Natural killer cell treated with Interleukin-12 subunit alpha and Interleukin-12 subunit beta and Interleukin-15 and Interleukin-18, amount 100 ng/mL, for 72 hours (primary cell): ENCODE results near the gene LST1. TPM values are rescaled to one million over a fixed set of nuclear protein-coding genes. Genes with fewer than 3 reads are reported as not detected.
"Not testable (repeated sequence)": the region's sequence is repeated elsewhere in the genome, so short reads cannot be mapped to it uniquely, and the experiment has no call there.

Experiments used
- ATAC-seq, 2 donors: fragments of 150-1000 bp; cut with Tn5 transposase in 1 of 2; sonication (Bioruptor Pico), chemical (Tn5 transposase) in 1 of 2; 2 replicates each; pipeline ENCODE4 v1.10.0; 2021
- DNase-seq: peaks from one replicate; pipeline ENCODE4 v3.0.0; 2022; ENCODE audit warnings: low spot score
- H3K27ac Mint-ChIP-seq, 2 donors: 1 replicate in 1 of 2; 2 replicates in 1 of 2; pipeline ENCODE4 v1.8.0; 2022; ENCODE audit warnings: mixed read lengths in 2 of 2, mild to moderate bottlenecking in 1 of 2, moderate library complexity in 1 of 2
- H3K27me3 Mint-ChIP-seq, 2 donors: 1 replicate in 1 of 2; 2 replicates in 1 of 2; pipeline ENCODE4 v1.8.0; 2022; ENCODE audit warnings: mixed read lengths in 2 of 2
- H3K36me3 Mint-ChIP-seq: one replicate; pipeline ENCODE4 v1.8.0; 2022; ENCODE audit warnings: mixed read lengths
- H3K4me1 Mint-ChIP-seq, 2 donors: 1 replicate in 1 of 2; 2 replicates in 1 of 2; pipeline ENCODE4 v1.8.0; 2022; ENCODE audit warnings: low read depth in 2 of 2, mixed read lengths in 2 of 2, mild to moderate bottlenecking in 1 of 2
- H3K4me3 Mint-ChIP-seq: one replicate; pipeline ENCODE4 v1.8.0; 2022; ENCODE audit warnings: mixed read lengths
- H3K9me3 Mint-ChIP-seq: 2 replicates; pipeline ENCODE4 v1.8.0; 2022; ENCODE audit warnings: mixed read lengths
- total RNA-seq, 2 donors: library from RNA; stranded (reverse); gene quantifications; one replicate each; pipeline ENCODE4 v1.2.3, GENCODE V29; 2022

LST1 gene
- total RNA-seq, 2 donors from 2014 or later, result 15.5 to 34.6 TPM

- H3K4me1 Mint-ChIP-seq, result peaks cover 62 to 69% of the 10 kb centered on the region in 2 donors
- ATAC-seq (peak in 1 of 2 donors; percentile 0), DNase-seq (no peak)
Measured at GRCh38 chr6:31580438-31580740, 5.7 kb upstream of the LST1 start.

DNA sequence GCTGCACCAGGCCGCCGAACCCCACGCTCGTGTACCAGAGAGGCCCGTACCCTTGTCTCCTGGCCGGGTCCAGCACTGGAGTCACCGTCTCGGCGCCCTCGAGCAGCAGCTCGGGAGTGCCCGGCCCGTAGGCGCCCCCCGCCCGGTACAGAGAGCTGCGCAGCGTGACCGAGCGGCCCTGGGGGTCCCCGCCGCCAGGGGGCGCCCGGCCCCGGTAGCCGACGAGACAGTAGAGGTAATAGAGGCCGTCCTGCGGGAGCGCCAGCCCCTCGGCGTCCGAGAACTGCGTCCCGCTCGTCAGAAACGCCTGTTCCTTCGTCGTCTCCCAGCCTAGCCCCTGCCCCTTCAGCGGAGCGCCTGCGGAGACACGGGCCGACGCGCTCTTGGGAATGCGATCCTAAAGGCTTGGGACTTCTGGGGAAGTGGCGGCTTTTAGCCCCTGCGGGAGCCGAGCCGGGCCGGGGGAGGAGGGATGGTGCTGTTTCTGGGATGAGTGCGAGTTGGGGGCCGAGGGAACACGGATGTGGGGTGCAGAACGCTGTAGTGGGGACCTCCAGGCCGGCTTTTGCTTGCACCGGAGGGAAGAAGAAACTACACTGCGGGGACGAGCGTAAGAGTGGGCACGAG lies 5.2 kb upstream of the LST1 start:
- peak overlapping the region; percentile 100 for H3K4me3 Mint-ChIP-seq
- peak; percentile 83 to 86 for ATAC-seq
- DNase-seq, result peak; percentile 91
- peak overlapping the region; percentile 88 to 92 for H3K27ac Mint-ChIP-seq
- H3K27me3 Mint-ChIP-seq, result no peaks in the 10 kb centered on the region
- peaks cover 21% of the 10 kb centered on the region for H3K36me3 Mint-ChIP-seq
- no peaks in the 10 kb centered on the region for H3K9me3 Mint-ChIP-seq
- H3K4me1 Mint-ChIP-seq, result peaks cover 62 to 69% of the 10 kb centered on the region in 2 donors

More at GRCh38 chr6:31580438-31580740, 5.7 kb upstream of the LST1 start:
- Mint-ChIP-seq H3K36me3 (peaks cover 26% of the 10 kb centered on the region), H3K9me3 (no peaks in the 10 kb centered on the region), H3K4me3 (peak overlapping the region; percentile 100), H3K27ac (peak overlapping the region; percentile 88 to 92), H3K27me3 (no peaks in the 10 kb centered on the region)

DNA sequence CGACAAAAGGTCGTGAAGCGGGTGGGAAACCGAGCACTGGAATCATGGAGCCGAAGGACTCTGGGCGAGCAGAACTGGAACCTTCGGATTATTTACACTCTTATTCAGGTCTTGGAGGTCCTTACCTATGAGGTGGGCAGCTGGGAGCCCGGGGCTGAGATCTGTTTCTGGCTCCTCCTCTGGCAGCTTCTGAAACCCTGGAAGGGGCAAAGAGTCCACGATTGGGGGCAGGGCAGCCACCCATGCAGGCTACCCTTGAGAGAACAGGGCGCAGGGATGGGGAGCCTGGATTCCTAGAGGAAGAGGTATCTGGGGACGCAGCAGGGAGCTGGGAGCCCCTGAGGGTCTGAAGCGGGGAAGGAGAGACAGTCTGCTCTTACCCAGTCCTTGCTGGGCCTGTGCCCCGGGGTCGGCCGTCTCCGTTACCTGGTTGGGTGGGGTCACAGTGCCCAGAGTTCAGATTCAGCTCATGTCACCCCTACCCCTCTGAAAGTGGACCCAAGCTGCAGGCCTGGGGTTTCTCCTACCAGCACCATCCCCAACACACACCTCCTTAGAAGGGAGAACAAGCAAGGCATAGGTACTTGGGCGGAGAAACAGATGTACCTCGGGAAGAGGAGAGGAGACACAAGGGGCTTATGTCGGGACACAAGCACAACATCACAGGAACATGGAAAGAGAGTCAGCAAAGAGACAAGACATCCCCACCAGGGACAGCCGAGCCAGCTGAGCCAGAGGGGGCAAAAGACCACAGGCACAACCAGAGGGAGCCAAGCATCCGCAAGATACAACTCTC lies 4.4 kb upstream of the LST1 start:
- Mint-ChIP-seq H3K9me3 (no peaks in the 10 kb centered on the region), H3K27ac (peak overlapping the region; percentile 88 to 92), H3K27me3 (no peaks in the 10 kb centered on the region), H3K4me1 (peaks cover 60 to 69% of the 10 kb centered on the region in 2 donors), H3K36me3 (peaks cover 14% of the 10 kb centered on the region), H3K4me3 (peak overlapping the region; percentile 100)
- no peak for ATAC-seq
- no peak for DNase-seq

DNA sequence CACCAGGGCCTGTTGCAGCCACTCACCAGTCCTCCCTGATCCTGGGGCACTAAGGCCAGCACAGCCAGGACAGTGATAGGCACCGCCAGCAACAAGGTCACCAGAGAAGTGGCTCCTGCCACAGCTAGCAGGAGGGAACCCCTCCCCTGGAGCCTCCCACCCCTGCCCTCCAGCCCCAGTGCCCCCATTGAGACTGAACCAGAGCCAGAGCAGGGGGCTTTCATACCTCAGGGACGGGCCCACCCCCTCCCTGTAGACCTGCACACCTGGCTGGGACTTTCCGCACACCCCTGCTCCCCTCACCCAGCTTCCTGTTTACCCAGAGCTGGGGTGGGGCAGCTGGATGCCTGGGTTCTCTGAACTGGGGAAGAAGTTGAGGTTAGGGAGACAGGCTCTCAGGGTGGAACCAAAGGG lies 3.8 kb upstream of the LST1 start, which contains the start of gene LTB:
Gene LTB (minus strand): TSS at position 195 of the 414 bp plus-strand sequence. CDS start 7 bp downstream, at position 188.
- ATAC-seq, result no peak
- Mint-ChIP-seq H3K4me1 (peaks cover 61 to 70% of the 10 kb centered on the region in 2 donors), H3K4me3 (peak within 1 kb of the TSS; percentile 100), H3K27ac (peak within 1 kb of the TSS; percentile 88 to 92), H3K36me3 (peaks cover 10% of the 10 kb centered on the region), H3K27me3 (no peaks in the 10 kb centered on the region), H3K9me3 (no peaks in the 10 kb centered on the region)
- no peak for DNase-seq

GRCh38 chr6:31585491-31585890 lies 586 bp upstream of the LST1 start:
- Mint-ChIP-seq H3K4me1 (peaks cover 56 to 74% of the 10 kb centered on the region in 2 donors), H3K4me3 (peak overlapping the region; percentile 64), H3K9me3 (no peaks in the 10 kb centered on the region), H3K27me3 (no peaks in the 10 kb centered on the region), H3K27ac (peak overlapping the region; percentile 87 to 88), H3K36me3 (peaks cover 11% of the 10 kb centered on the region)
- ATAC-seq (no peak), DNase-seq (no peak)

DNA sequence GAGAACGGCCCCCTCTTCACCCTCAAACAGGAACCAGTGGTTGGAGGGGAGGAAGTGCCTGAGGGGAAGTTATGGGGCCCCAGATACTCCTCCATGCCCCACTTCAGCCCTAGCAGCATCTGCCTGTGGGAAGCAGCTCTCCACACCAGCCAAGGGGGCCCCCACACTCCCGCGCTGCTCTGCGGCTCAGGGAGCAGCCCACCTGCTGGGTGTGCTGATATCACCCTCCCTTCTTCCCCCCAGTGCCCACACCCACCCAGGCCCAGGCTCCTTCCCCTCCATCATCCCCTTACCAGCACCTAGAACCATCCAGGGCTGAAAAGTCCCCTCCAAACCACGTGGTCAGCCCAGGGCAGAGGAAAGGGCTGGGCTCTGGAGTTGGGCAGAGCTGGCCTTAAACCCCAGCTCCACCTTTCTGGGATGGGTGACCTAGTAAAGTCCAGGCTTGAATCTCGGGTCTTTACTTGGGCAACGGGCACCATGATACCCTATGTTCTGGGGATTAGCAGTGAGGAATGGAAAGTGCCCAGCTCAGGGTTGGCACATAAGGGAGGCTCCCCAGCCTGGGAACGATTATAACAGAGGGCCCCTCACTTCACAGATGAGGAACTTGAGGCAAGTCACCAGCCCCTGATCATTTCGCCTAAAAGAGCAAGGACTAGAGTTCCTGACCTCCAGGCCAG lies 663 bp downstream of the LST1 start:
- peak overlapping the region; percentile 87 to 88 for H3K27ac Mint-ChIP-seq
- peaks cover 50 to 67% of the 10 kb centered on the region in 2 donors for H3K4me1 Mint-ChIP-seq
- H3K36me3 Mint-ChIP-seq, result peaks cover 7% of the 10 kb centered on the region
- no peaks in the 10 kb centered on the region for H3K27me3 Mint-ChIP-seq
- ATAC-seq, result peak; percentile 40 to 59
- H3K9me3 Mint-ChIP-seq, result no peaks in the 10 kb centered on the region
- no peak for DNase-seq
- peak overlapping the region; percentile 90 for H3K4me3 Mint-ChIP-seq

GRCh38 chr6:31587791-31588777 lies 2.0 kb downstream of the LST1 start:
- ATAC-seq (peak; percentile 7 to 11), DNase-seq (no peak)
- Mint-ChIP-seq H3K36me3 (peaks cover 7% of the 10 kb centered on the region), H3K4me3 (peak overlapping the region; percentile 90), H3K4me1 (peaks cover 47 to 63% of the 10 kb centered on the region in 2 donors), H3K9me3 (no peaks in the 10 kb centered on the region), H3K27me3 (no peaks in the 10 kb centered on the region), H3K27ac (peak overlapping the region; percentile 87 to 88)

- Mint-ChIP-seq H3K27me3 (no peaks in the 10 kb centered on the region), H3K4me1 (peaks cover 52 to 64% of the 10 kb centered on the region in 2 donors), H3K36me3 (peaks cover 7% of the 10 kb centered on the region), H3K9me3 (no peaks in the 10 kb centered on the region), H3K27ac (peak overlapping the region; percentile 85 to 87), H3K4me3 (peak overlapping the region; percentile 1)
- ATAC-seq, result no peak
- DNase-seq, result no peak
Measured at GRCh38 chr6:31588871-31589650, 3.0 kb downstream of the LST1 start.

DNA sequence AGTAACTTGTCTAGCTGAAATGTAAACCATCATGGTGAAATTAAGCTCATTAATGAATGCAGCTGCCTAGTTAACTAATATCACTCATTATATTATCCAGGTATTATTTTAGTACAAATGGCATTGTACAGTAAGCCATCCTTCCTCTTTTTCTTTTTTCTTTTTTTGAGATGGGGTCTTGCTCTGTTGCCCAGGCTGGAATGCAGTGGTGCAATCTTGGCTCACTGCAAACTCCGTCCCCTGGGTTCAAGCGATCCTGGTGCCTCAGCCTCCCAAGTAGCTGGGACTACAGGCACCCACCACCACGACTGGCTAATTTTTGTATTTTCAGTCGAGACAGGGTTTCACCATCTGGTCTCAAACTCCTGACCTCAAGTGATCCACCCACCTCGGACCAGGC lies 4.6 kb downstream of the LST1 start:
- not testable (repeated sequence) for H3K36me3 Mint-ChIP-seq, DNase-seq, H3K27me3 Mint-ChIP-seq, ATAC-seq, H3K9me3 Mint-ChIP-seq
- peaks cover 54 to 59% of the 10 kb centered on the region in 2 donors for H3K4me1 Mint-ChIP-seq
- H3K4me3 Mint-ChIP-seq, result peak overlapping the region; percentile 20
- peak overlapping the region in 1 of 2 donors; percentile 85 for H3K27ac Mint-ChIP-seq

DNA sequence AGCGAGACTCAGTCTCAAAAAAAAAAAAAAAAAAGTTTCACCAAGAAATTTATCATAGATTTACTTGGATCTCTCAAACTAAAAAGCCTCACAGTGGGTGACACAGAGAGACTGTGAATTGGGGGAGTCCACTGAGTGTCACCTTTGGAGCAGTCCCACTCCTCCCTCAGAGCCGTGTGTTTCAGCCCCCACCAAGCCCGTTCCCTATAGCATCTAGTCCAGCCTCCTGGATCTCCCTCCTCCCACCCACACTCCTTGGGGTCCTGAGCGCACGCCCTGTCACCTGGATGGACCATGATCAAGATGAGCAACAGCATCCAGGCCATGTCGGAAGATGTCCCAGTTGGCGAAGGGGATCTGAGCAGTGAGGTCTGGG lies 6.3 kb downstream of the LST1 start:
- Mint-ChIP-seq H3K27ac (peak overlapping the region; percentile 92 to 93), H3K9me3 (no peaks in the 10 kb centered on the region), H3K4me3 (peak overlapping the region; percentile 82), H3K27me3 (no peaks in the 10 kb centered on the region), H3K36me3 (peaks cover 7% of the 10 kb centered on the region), H3K4me1 (peaks cover 50 to 51% of the 10 kb centered on the region in 2 donors)
- no peak for DNase-seq
- ATAC-seq, result peak; percentile 26 to 56

DNA sequence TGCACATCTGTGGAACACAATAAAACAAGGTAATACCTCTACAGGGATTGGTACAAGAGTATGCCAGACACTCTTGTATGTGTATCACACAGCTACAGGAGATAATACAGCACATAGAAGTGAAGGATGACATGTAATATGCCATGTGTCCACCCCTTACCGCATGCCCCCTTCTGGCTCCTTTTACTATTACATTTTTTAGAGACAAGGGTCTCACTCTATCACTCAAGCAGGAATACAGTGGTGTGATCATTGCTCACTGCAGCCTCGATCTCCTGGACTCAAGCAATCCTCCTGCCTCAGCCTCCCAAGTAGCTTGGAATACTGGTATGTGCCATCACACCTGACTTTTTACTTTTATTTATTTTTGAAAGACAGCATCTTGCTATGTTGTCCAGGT lies 10.9 kb downstream of the LST1 start:
- Mint-ChIP-seq H3K4me3 (peak overlapping the region; percentile 45), H3K4me1 (peaks cover 29 to 42% of the 10 kb centered on the region in 2 donors), H3K9me3 (no peaks in the 10 kb centered on the region), H3K27ac (peak overlapping the region; percentile 61 to 87), H3K36me3 (no peaks in the 10 kb centered on the region), H3K27me3 (no peaks in the 10 kb centered on the region)
- peak; percentile 46 to 62 for ATAC-seq
- DNase-seq, result no peak

GRCh38 chr6:31607317-31607716 lies 21.2 kb downstream of the LST1 start:
- no peaks in the 10 kb centered on the region for H3K36me3 Mint-ChIP-seq
- H3K9me3 Mint-ChIP-seq, result no peaks in the 10 kb centered on the region
- no peak for ATAC-seq
- no peak overlapping the region for H3K4me3 Mint-ChIP-seq
- no peak for DNase-seq
- H3K27me3 Mint-ChIP-seq, result no peaks in the 10 kb centered on the region
- peak overlapping the region in 1 of 2 donors; percentile 28 for H3K27ac Mint-ChIP-seq
- H3K4me1 Mint-ChIP-seq, result no peaks in the 10 kb centered on the region
